ENCODE measurements around the gene CD248. TPM values are rescaled to one million over a fixed set of nuclear protein-coding genes. Genes with fewer than 3 reads are reported as not detected.
A peak's percentile ranks its signal among the peaks of the same experiment; 100 is the strongest.

CD248 gene
- total RNA-seq, 1 experiment from 2014 or later = 0.15 TPM

- DNase-seq (ENCODE audit: low read depth, low spot score) (no peak), ATAC-seq (no peak)
- Histone ChIP-seq H3K27me3 (ENCODE audit: control insufficient read depth, insufficient read depth, low read length) (no peaks in the 10 kb centered on the region), H3K36me3 (ENCODE audit: control insufficient read depth, insufficient read depth, low read length) (no peaks in the 10 kb centered on the region; the same call in 1 of the 2 replicates), H3K4me1 (ENCODE audit: control insufficient read depth, insufficient read depth, low read length) (peaks cover 6% of the 10 kb centered on the region), H3K4me3 (ENCODE audit: low read depth in 2 of 2, low read length in 2 of 2) (no peak overlapping the region), H3K9me3 (ENCODE audit: control insufficient read depth, insufficient read depth, low read depth, low read length) (no peaks in the 10 kb centered on the region), H3K27ac (ENCODE audit: low read length) (no peak overlapping the region)
- intact Hi-C loops (cut with micrococcal nuclease; ENCODE audit: unreplicated experiment) = no loop called here
- ChIA-PET CTCF (no interaction called here), POLR2A (no interaction called here)
- no TSS peak for BruUV-seq (replicated peaks)
- TF ChIP-seq TCF7L2 (IDR thresholded peaks at IDR 0.05; ENCODE audit: low read depth, low read length) (no peak), POLR2AphosphoS5 (IDR thresholded peaks at IDR 0.05; ENCODE audit: low read depth, low read length) (no peak), CTCF (IDR thresholded peaks at IDR 0.05) (no peak), REST (IDR thresholded peaks at IDR 0.05; ENCODE audit: insufficient read depth in 1 of 2, low read depth in 2 of 2, low read length in 1 of 2) (no peak), SIN3A (IDR thresholded peaks at IDR 0.05; ENCODE audit: borderline replicate concordance, insufficient read depth, low read depth, low read length) (no peak)
- in situ Hi-C loops (cut with HindIII; ENCODE audit: low pct_unique_long_range_greater_than_20kb, low sequenced_read_pairs) = no loop called here
Measured at GRCh38 chr11:66293352-66293751, 23.5 kb downstream of the CD248 start.

- POLR2A ChIA-PET = no interaction called here
- in situ Hi-C loops (cut with HindIII; ENCODE audit: low pct_unique_long_range_greater_than_20kb, low sequenced_read_pairs) = no loop called here
Measured at GRCh38 chr11:66292543-66293332, 24.1 kb downstream of the CD248 start.

More at GRCh38 chr11:66292543-66293332, 24.1 kb downstream of the CD248 start:
- BruUV-seq (replicated peaks) = no TSS peak
- Histone ChIP-seq H3K27me3 (ENCODE audit: control insufficient read depth, insufficient read depth, low read length) (no peaks in the 10 kb centered on the region), H3K4me3 (ENCODE audit: low read depth in 2 of 2, low read length in 2 of 2) (peak overlapping the region; percentile 58 to 61), H3K36me3 (ENCODE audit: control insufficient read depth, insufficient read depth, low read length) (no peaks in the 10 kb centered on the region; the same call in none of the 2 replicates), H3K9me3 (ENCODE audit: control insufficient read depth, insufficient read depth, low read depth, low read length) (no peaks in the 10 kb centered on the region), H3K4me1 (ENCODE audit: control insufficient read depth, insufficient read depth, low read length) (peaks cover 13% of the 10 kb centered on the region), H3K27ac (ENCODE audit: low read length) (no peak overlapping the region)
- ATAC-seq = no peak
- CTCF ChIA-PET = no interaction called here
- intact Hi-C loops (cut with micrococcal nuclease; ENCODE audit: unreplicated experiment) = no loop called here
- no peak for DNase-seq (ENCODE audit: low read depth, low spot score)
- TF ChIP-seq SIN3A (IDR thresholded peaks at IDR 0.05; ENCODE audit: borderline replicate concordance, insufficient read depth, low read depth, low read length) = no peak

All from Panc1 (cell line).